Measurements from ENCODE around the gene TLK1. TPM values are rescaled to one million over a fixed set of nuclear protein-coding genes. Genes with fewer than 3 reads are reported as not detected.

The TLK1 gene
- total and polyA plus RNA-seq, 4 donors, result 28.5 to 43.3 (median 33.1) TPM

- H3K27ac ChIP-seq (ENCODE audit: low read depth, low read length), result peak overlapping the region; percentile 97
- H3K4me3 ChIP-seq (ENCODE audit: low read depth, low read length), result peak overlapping the region; percentile 88
- DNase-seq (ENCODE audit: low read depth in 4 of 6, low spot score in 6 of 6), result peak; percentile 40 to 91 (median 56)
- H3K27me3 ChIP-seq (ENCODE audit: control insufficient read depth, insufficient read depth, low read length), result no peaks in the 10 kb centered on the region
- WGBS (ENCODE audit: insufficient coverage), result under 1% methylated on average over 44 of the region's 65 CpGs
- no peaks in the 10 kb centered on the region for H3K36me3 ChIP-seq (ENCODE audit: control insufficient read depth, insufficient read depth, low read length)
- H3K9me3 ChIP-seq (ENCODE audit: control insufficient read depth, insufficient read depth, low read length), result no peaks in the 10 kb centered on the region
- H3K4me1 ChIP-seq (ENCODE audit: control insufficient read depth, insufficient read depth, low read length), result no peaks in the 10 kb centered on the region
Measured at GRCh38 chr2:171160956-171161740, 455 bp upstream of the TLK1 start.

GRCh38 chr2:171159372-171160118 is 1.1 kb downstream of the TLK1 start:
- 0% methylated on average over 37 of the region's 38 CpGs for WGBS (ENCODE audit: insufficient coverage)
- H3K9me3 ChIP-seq (ENCODE audit: control insufficient read depth, insufficient read depth, low read length), result no peaks in the 10 kb centered on the region

GRCh38 chr2:171158790-171159371 is 1.8 kb downstream of the TLK1 start:
- H3K4me3 ChIP-seq (ENCODE audit: low read depth, low read length), result peak overlapping the region; percentile 88
- no peaks in the 10 kb centered on the region for H3K36me3 ChIP-seq (ENCODE audit: control insufficient read depth, insufficient read depth, low read length)
- peak overlapping the region; percentile 97 for H3K27ac ChIP-seq (ENCODE audit: low read depth, low read length)
- WGBS (ENCODE audit: insufficient coverage), result 0% methylated on average over 8 of the region's 15 CpGs
- no peaks in the 10 kb centered on the region for H3K9me3 ChIP-seq (ENCODE audit: control insufficient read depth, insufficient read depth, low read length)
- DNase-seq (ENCODE audit: low read depth in 4 of 6, low spot score in 6 of 6), result peak in 3 of 6 donors; percentile 7 to 57 (median 12)
- no peaks in the 10 kb centered on the region for H3K27me3 ChIP-seq (ENCODE audit: control insufficient read depth, insufficient read depth, low read length)
- no peaks in the 10 kb centered on the region for H3K4me1 ChIP-seq (ENCODE audit: control insufficient read depth, insufficient read depth, low read length)

More at GRCh38 chr2:171159372-171160118, 1.1 kb downstream of the TLK1 start:
- Histone ChIP-seq H3K36me3 (ENCODE audit: control insufficient read depth, insufficient read depth, low read length) (no peaks in the 10 kb centered on the region), H3K27ac (ENCODE audit: low read depth, low read length) (peak overlapping the region; percentile 97), H3K4me3 (ENCODE audit: low read depth, low read length) (peak overlapping the region; percentile 88), H3K27me3 (ENCODE audit: control insufficient read depth, insufficient read depth, low read length) (no peaks in the 10 kb centered on the region), H3K4me1 (ENCODE audit: control insufficient read depth, insufficient read depth, low read length) (no peaks in the 10 kb centered on the region)
- peak; percentile 35 to 89 (median 60) for DNase-seq (ENCODE audit: low read depth in 4 of 6, low spot score in 6 of 6)

- no CpG with 5 or more reads among the region's 9 CpGs for WGBS (ENCODE audit: insufficient coverage)
- DNase-seq (ENCODE audit: low read depth in 4 of 6, low spot score in 6 of 6), result no peak
- no peaks in the 10 kb centered on the region for H3K4me1 ChIP-seq (ENCODE audit: control insufficient read depth, insufficient read depth, low read length)
- H3K9me3 ChIP-seq (ENCODE audit: control insufficient read depth, insufficient read depth, low read length), result no peaks in the 10 kb centered on the region
- H3K27ac ChIP-seq (ENCODE audit: low read depth, low read length), result no peak overlapping the region
- peak overlapping the region; percentile 88 for H3K4me3 ChIP-seq (ENCODE audit: low read depth, low read length)
- H3K36me3 ChIP-seq (ENCODE audit: control insufficient read depth, insufficient read depth, low read length), result no peaks in the 10 kb centered on the region
- no peaks in the 10 kb centered on the region for H3K27me3 ChIP-seq (ENCODE audit: control insufficient read depth, insufficient read depth, low read length)
Measured at GRCh38 chr2:171158036-171158789, 2.5 kb downstream of the TLK1 start.

GRCh38 chr2:171157109-171157500 is 3.6 kb downstream of the TLK1 start:
- no peak overlapping the region for H3K4me3 ChIP-seq (ENCODE audit: low read depth, low read length)
- no peak for DNase-seq (ENCODE audit: low read depth in 4 of 6, low spot score in 6 of 6)
- H3K9me3 ChIP-seq (ENCODE audit: control insufficient read depth, insufficient read depth, low read length), result no peaks in the 10 kb centered on the region
- no peaks in the 10 kb centered on the region for H3K27me3 ChIP-seq (ENCODE audit: control insufficient read depth, insufficient read depth, low read length)
- H3K27ac ChIP-seq (ENCODE audit: low read depth, low read length), result no peak overlapping the region
- no CpG with 5 or more reads among the region's 3 CpGs for WGBS (ENCODE audit: insufficient coverage)
- H3K36me3 ChIP-seq (ENCODE audit: control insufficient read depth, insufficient read depth, low read length), result no peaks in the 10 kb centered on the region
- H3K4me1 ChIP-seq (ENCODE audit: control insufficient read depth, insufficient read depth, low read length), result no peaks in the 10 kb centered on the region

GRCh38 chr2:171154348-171154747 is 6.3 kb downstream of the TLK1 start:
- no peak for DNase-seq (ENCODE audit: low read depth in 4 of 6, low spot score in 6 of 6)
- Histone ChIP-seq H3K27me3 (ENCODE audit: control insufficient read depth, insufficient read depth, low read length) (no peaks in the 10 kb centered on the region), H3K36me3 (ENCODE audit: control insufficient read depth, insufficient read depth, low read length) (no peaks in the 10 kb centered on the region), H3K4me3 (ENCODE audit: low read depth, low read length) (no peak overlapping the region), H3K27ac (ENCODE audit: low read depth, low read length) (no peak overlapping the region), H3K4me1 (ENCODE audit: control insufficient read depth, insufficient read depth, low read length) (peaks cover 3% of the 10 kb centered on the region), H3K9me3 (ENCODE audit: control insufficient read depth, insufficient read depth, low read length) (no peaks in the 10 kb centered on the region)
- 60% methylated on average over 1 of the region's 1 CpG for WGBS (ENCODE audit: insufficient coverage)

GRCh38 chr2:171150694-171151285 is 9.9 kb downstream of the TLK1 start:
- peaks cover 3% of the 10 kb centered on the region for H3K4me1 ChIP-seq (ENCODE audit: control insufficient read depth, insufficient read depth, low read length)
- DNase-seq (ENCODE audit: low read depth in 4 of 6, low spot score in 6 of 6), result no peak
- H3K9me3 ChIP-seq (ENCODE audit: control insufficient read depth, insufficient read depth, low read length), result no peaks in the 10 kb centered on the region
- WGBS (ENCODE audit: insufficient coverage), result 100% methylated on average over 1 of the region's 9 CpGs
- H3K27ac ChIP-seq (ENCODE audit: low read depth, low read length), result no peak overlapping the region
- no peaks in the 10 kb centered on the region for H3K36me3 ChIP-seq (ENCODE audit: control insufficient read depth, insufficient read depth, low read length)
- no peak overlapping the region for H3K4me3 ChIP-seq (ENCODE audit: low read depth, low read length)
- no peaks in the 10 kb centered on the region for H3K27me3 ChIP-seq (ENCODE audit: control insufficient read depth, insufficient read depth, low read length)

- Histone ChIP-seq H3K36me3 (ENCODE audit: control insufficient read depth, insufficient read depth, low read length) (no peaks in the 10 kb centered on the region), H3K9me3 (ENCODE audit: control insufficient read depth, insufficient read depth, low read length) (no peaks in the 10 kb centered on the region), H3K27me3 (ENCODE audit: control insufficient read depth, insufficient read depth, low read length) (no peaks in the 10 kb centered on the region), H3K27ac (ENCODE audit: low read depth, low read length) (no peak overlapping the region), H3K4me1 (ENCODE audit: control insufficient read depth, insufficient read depth, low read length) (peaks cover 3% of the 10 kb centered on the region), H3K4me3 (ENCODE audit: low read depth, low read length) (no peak overlapping the region)
- DNase-seq (ENCODE audit: low read depth in 4 of 6, low spot score in 6 of 6), result no peak
- WGBS (ENCODE audit: insufficient coverage), result no CpG with 5 or more reads among the region's 4 CpGs
Measured at GRCh38 chr2:171149986-171150693, 10.6 kb downstream of the TLK1 start.

Data from spinal cord (tissue), 10 donors.